ENCODE data around the gene PMM1. TPM values are rescaled to one million over a fixed set of nuclear protein-coding genes. Genes with fewer than 3 reads are reported as not detected.

PMM1 gene
- total RNA-seq, 2 donors from 2014 or later: 24.9 to 25.3 TPM

GRCh38 chr22:41567512-41567768, 22.2 kb downstream of the PMM1 start:
- H3K27me3 ChIP-seq (replicated peaks; ENCODE audit: insufficient read depth): no peaks in the 10 kb centered on the region
- H3K9me3 ChIP-seq: no peaks in the 10 kb centered on the region
- DNase-seq (ENCODE audit: low spot score) (no peak), ATAC-seq (ENCODE audit: insufficient number of reproducible peaks, low FRiP score, low read depth) (no peak)
- no peak overlapping the region for H3K4me3 ChIP-seq
- no peak for TF ChIP-seq CTCF (IDR thresholded peaks at IDR 0.05)
- H3K27ac ChIP-seq: peak overlapping the region; percentile 96 to 98
- peaks cover 7% of the 10 kb centered on the region for H3K36me3 ChIP-seq
- H3K4me1 ChIP-seq (ENCODE audit: control insufficient read depth in 1 of 2, low read depth in 2 of 2): peaks cover 35 to 80% of the 10 kb centered on the region in 2 donors

GRCh38 chr22:41565403-41566054, 24.1 kb downstream of the PMM1 start:
- H3K27me3 ChIP-seq (replicated peaks; ENCODE audit: insufficient read depth): no peaks in the 10 kb centered on the region
- ATAC-seq (ENCODE audit: insufficient number of reproducible peaks, low FRiP score, low read depth): peak; percentile 61
- no peak for DNase-seq (ENCODE audit: low spot score)
- H3K36me3 ChIP-seq: no peaks in the 10 kb centered on the region
- peaks cover 35 to 88% of the 10 kb centered on the region in 2 donors for H3K4me1 ChIP-seq (ENCODE audit: control insufficient read depth in 1 of 2, low read depth in 2 of 2)
- peak overlapping the region; percentile 96 to 98 for H3K27ac ChIP-seq
- no peaks in the 10 kb centered on the region for H3K9me3 ChIP-seq
- TF ChIP-seq CTCF (IDR thresholded peaks at IDR 0.05): no peak
- no peak overlapping the region for H3K4me3 ChIP-seq

GRCh38 chr22:41564563-41564962, 25.1 kb downstream of the PMM1 start:
- H3K36me3 ChIP-seq: no peaks in the 10 kb centered on the region
- H3K4me1 ChIP-seq (ENCODE audit: control insufficient read depth in 1 of 2, low read depth in 2 of 2): peaks cover 39 to 88% of the 10 kb centered on the region in 2 donors
- H3K9me3 ChIP-seq: no peaks in the 10 kb centered on the region
- no peak for TF ChIP-seq CTCF (IDR thresholded peaks at IDR 0.05)
- no peak overlapping the region for H3K4me3 ChIP-seq
- H3K27me3 ChIP-seq (replicated peaks; ENCODE audit: insufficient read depth): no peaks in the 10 kb centered on the region
- DNase-seq (ENCODE audit: low spot score) (no peak), ATAC-seq (ENCODE audit: insufficient number of reproducible peaks, low FRiP score, low read depth) (no peak)
- H3K27ac ChIP-seq: peak overlapping the region; percentile 96 to 98

- no peak for TF ChIP-seq CTCF (IDR thresholded peaks at IDR 0.05)
- Histone ChIP-seq H3K9me3 (no peaks in the 10 kb centered on the region), H3K27me3 (replicated peaks; ENCODE audit: insufficient read depth) (no peaks in the 10 kb centered on the region), H3K4me1 (ENCODE audit: control insufficient read depth in 1 of 2, low read depth in 2 of 2) (peaks cover 30 to 83% of the 10 kb centered on the region in 2 donors), H3K36me3 (no peaks in the 10 kb centered on the region), H3K4me3 (peak overlapping the region; percentile 76), H3K27ac (peak overlapping the region; percentile 96 to 98)
- ATAC-seq (ENCODE audit: insufficient number of reproducible peaks, low FRiP score, low read depth) (peak; percentile 53), DNase-seq (ENCODE audit: low spot score) (no peak)
Measured at GRCh38 chr22:41563051-41563711, 26.5 kb downstream of the PMM1 start.

- DNase-seq (ENCODE audit: low spot score) (no peak), ATAC-seq (ENCODE audit: insufficient number of reproducible peaks, low FRiP score, low read depth) (no peak)
- H3K36me3 ChIP-seq: no peaks in the 10 kb centered on the region
- TF ChIP-seq CTCF (IDR thresholded peaks at IDR 0.05): no peak
- peaks cover 32 to 83% of the 10 kb centered on the region in 2 donors for H3K4me1 ChIP-seq (ENCODE audit: control insufficient read depth in 1 of 2, low read depth in 2 of 2)
- peak overlapping the region; percentile 96 to 98 for H3K27ac ChIP-seq
- H3K9me3 ChIP-seq: no peaks in the 10 kb centered on the region
- peak overlapping the region; percentile 76 for H3K4me3 ChIP-seq
- H3K27me3 ChIP-seq (replicated peaks; ENCODE audit: insufficient read depth): no peaks in the 10 kb centered on the region
Measured at GRCh38 chr22:41562461-41562860, 27.2 kb downstream of the PMM1 start.
